VCaP (cell line): ENCODE data around the gene DUSP19.

Experiments
- H3K27ac ChIP-seq: fragments of 450-650 bp; 2 replicates; pipeline ENCODE4 v1.5.1; 2017
- CTCF ChIP-seq: fragments of 450-650 bp; conservative IDR thresholded peaks from 2 replicates; pipeline ENCODE4 v1.5.1; 2017; ENCODE audit warnings: mild to moderate bottlenecking, moderate library complexity

DUSP19 gene, protein sequence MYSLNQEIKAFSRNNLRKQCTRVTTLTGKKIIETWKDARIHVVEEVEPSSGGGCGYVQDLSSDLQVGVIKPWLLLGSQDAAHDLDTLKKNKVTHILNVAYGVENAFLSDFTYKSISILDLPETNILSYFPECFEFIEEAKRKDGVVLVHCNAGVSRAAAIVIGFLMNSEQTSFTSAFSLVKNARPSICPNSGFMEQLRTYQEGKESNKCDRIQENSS

GRCh38 chr2:183078464-183079138, at the start of gene DUSP19:
DUSP19 (plus strand) TSS chr2:183078747; CDS start chr2:183078934, 187 bp downstream.
- TF ChIP-seq CTCF, result no peak
- peak within 1 kb of the TSS; percentile 85 for H3K27ac ChIP-seq

DNA sequence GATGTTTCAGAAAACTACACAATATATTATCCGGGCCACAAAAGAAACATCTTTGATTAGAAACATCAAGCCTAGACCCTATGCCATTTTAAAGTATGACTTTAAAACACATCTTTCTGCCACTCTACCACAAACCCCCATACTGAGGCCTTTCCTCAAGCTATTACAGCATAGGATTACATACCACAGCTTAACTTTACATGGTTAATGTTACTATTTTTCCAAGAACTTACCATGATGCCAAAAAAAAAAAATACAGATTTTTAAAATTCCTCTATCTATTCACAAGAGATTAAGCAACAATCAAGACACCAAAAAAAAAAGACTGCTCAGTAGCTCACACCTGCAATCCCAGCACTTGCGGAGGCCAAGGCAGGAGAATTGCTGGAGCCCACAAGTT, 49.3 kb upstream of the DUSP19 start:
- no peak for TF ChIP-seq CTCF
- no peak overlapping the region for H3K27ac ChIP-seq

- TF ChIP-seq CTCF, result no peak
- H3K27ac ChIP-seq, result peak overlapping the region; percentile 54; the same call in 1 of the 2 replicates
Measured at GRCh38 chr2:183031911-183032794, 46.4 kb upstream of the DUSP19 start.

- no peak for TF ChIP-seq CTCF
- no peak overlapping the region; the same call in 1 of the 2 replicates for H3K27ac ChIP-seq
Measured at GRCh38 chr2:183033951-183034350, 44.6 kb upstream of the DUSP19 start.

GRCh38 chr2:183034806-183035205, 43.7 kb upstream of the DUSP19 start:
- TF ChIP-seq CTCF, result no peak
- peak overlapping the region; percentile 94 for H3K27ac ChIP-seq

DNA sequence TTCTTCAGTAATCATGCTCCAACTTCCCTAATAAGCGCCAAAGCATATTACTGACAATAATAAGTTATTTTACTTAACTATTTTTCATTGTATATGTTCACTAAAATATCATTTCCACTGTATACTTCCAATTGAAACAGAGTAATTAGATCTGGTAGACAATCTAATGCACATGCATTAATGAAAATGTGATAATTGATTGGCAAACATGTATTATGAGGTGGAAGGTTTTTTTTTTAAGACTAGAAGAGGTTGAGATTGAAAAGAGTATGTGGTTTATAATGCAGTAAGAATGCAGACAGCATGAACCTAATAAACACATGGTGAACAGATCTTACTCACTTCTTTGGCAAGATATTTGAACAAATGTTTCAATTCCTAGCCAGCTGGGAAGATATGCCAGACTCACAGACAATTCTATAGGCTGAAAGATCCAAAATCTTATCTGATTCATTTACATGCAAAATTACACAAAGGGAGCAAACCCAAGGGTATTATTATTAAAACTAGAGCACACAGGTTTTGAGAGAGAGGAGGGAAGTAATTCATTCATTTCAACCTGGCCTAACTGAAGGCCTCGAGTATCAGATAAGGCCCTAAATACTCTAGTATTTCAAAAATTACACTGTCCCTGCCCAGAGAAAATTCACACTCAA, 43.1 kb upstream of the DUSP19 start:
- TF ChIP-seq CTCF, result no peak
- peak overlapping the region; percentile 94 for H3K27ac ChIP-seq
